ENCODE results near the gene PGD. TPM values are rescaled to one million over a fixed set of nuclear protein-coding genes. Genes with fewer than 3 reads are reported as not detected.
"Not testable (repeated sequence)": the region's sequence is repeated elsewhere in the genome, so short reads cannot be mapped to it uniquely, and the experiment has no call there.

Gene PGD
- total RNA-seq, 2 experiments from 2014 or later, result 126 to 130 TPM

DNA sequence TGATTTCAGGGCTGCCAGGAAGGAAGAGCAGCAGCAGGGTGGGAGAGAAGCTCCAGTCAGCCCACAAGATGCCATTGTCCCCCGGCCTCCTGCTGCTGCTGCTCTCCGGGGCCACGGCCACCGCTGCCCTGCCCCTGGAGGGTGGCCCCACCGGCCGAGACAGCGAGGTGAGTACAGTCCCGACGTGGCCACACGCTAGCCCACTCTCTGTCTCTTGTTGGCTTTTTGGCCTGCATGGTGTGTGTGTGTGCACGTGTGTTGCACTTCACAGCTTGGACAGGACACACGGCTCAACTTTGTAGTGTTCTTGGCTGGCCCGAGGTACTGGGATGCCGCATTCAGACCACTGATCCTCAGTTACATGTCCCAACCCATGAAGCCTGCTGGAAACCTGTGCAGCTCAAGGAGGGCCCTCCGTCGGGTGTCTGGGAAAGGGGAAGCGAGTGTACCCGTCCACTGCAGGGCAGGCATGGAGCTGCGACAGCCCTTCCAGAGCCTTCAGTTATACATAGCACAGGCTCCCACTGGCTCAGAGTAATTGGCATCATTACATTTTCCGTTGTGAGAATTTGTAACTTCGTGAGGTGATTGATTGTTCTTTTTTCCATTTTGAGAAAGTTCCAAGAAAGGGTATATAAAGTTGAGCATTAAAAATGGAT is 51.4 kb downstream of the PGD start:
- Mint-ChIP-seq H3K27ac (no peak overlapping the region), H3K4me3 (no peak overlapping the region), H3K4me1 (ENCODE audit: low read depth) (no peaks in the 10 kb centered on the region), H3K9me3 (no peaks in the 10 kb centered on the region), H3K36me3 (ENCODE audit: low read depth) (peaks cover 2% of the 10 kb centered on the region), H3K27me3 (no peaks in the 10 kb centered on the region)
- ATAC-seq (no peak), DNase-seq (no peak)
- intact Hi-C loops (cut with micrococcal nuclease), result no loop called here
- ChIA-PET CTCF (interaction anchor here (1.1 kb wide), 1 partner anchor 45 kb away, joined by 6 read pairs; no protein-coding TSS in a partner anchor), POLR2A (interaction anchor here (0.7 to 1.8 kb wide), 2 partner anchors 12 to 564 kb away, joined by 3 to 7 read pairs; no protein-coding TSS in a partner anchor)
- TF ChIP-seq, protein P1, sequence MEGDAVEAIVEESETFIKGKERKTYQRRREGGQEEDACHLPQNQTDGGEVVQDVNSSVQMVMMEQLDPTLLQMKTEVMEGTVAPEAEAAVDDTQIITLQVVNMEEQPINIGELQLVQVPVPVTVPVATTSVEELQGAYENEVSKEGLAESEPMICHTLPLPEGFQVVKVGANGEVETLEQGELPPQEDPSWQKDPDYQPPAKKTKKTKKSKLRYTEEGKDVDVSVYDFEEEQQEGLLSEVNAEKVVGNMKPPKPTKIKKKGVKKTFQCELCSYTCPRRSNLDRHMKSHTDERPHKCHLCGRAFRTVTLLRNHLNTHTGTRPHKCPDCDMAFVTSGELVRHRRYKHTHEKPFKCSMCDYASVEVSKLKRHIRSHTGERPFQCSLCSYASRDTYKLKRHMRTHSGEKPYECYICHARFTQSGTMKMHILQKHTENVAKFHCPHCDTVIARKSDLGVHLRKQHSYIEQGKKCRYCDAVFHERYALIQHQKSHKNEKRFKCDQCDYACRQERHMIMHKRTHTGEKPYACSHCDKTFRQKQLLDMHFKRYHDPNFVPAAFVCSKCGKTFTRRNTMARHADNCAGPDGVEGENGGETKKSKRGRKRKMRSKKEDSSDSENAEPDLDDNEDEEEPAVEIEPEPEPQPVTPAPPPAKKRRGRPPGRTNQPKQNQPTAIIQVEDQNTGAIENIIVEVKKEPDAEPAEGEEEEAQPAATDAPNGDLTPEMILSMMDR (IDR thresholded peaks at IDR 0.05), result no peak

GRCh38 chr1:10450836-10451235 is 52.0 kb downstream of the PGD start:
- peaks cover 2% of the 10 kb centered on the region for H3K36me3 Mint-ChIP-seq (ENCODE audit: low read depth)
- no peaks in the 10 kb centered on the region for H3K9me3 Mint-ChIP-seq
- intact Hi-C loops (cut with micrococcal nuclease), result no loop called here

DNA sequence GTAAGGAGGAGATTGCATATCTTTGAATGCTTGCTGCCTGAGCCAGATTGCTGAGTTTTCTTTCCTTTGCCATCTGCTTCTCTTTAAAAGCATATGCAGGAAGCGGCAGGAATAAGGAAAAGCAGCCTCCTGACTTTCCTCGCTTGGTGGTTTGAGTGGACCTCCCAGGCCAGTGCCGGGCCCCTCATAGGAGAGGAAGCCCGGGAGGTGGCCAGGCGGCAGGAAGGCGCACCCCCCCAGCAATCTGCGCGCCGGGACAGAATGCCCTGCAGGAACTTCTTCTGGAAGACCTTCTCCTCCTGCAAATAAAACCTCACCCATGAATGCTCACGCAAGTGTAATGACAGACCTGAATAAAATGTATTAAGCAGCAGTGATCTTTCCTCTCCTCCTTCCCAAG is 52.4 kb downstream of the PGD start:
- ChIA-PET CTCF (interaction anchor here (1.5 kb wide), 1 partner anchor 43 kb away, joined by 8 read pairs; no protein-coding TSS in a partner anchor), POLR2A (interaction anchor here (0.9 kb wide), 1 partner anchor 13 kb away, joined by 3 read pairs; no protein-coding TSS in a partner anchor)
- no peak for ATAC-seq
- Mint-ChIP-seq H3K27ac (no peak overlapping the region), H3K4me1 (ENCODE audit: low read depth) (no peaks in the 10 kb centered on the region), H3K36me3 (ENCODE audit: low read depth) (peaks cover 6% of the 10 kb centered on the region), H3K9me3 (no peaks in the 10 kb centered on the region), H3K4me3 (no peak overlapping the region), H3K27me3 (no peaks in the 10 kb centered on the region)
- intact Hi-C loops (cut with micrococcal nuclease), result no loop called here
- DNase-seq, result no peak
- TF ChIP-seq, protein P1 (IDR thresholded peaks at IDR 0.05), result no peak

More at GRCh38 chr1:10450836-10451235, 52.0 kb downstream of the PGD start:
- Mint-ChIP-seq H3K27ac (no peak overlapping the region), H3K4me3 (no peak overlapping the region), H3K27me3 (no peaks in the 10 kb centered on the region), H3K4me1 (ENCODE audit: low read depth) (no peaks in the 10 kb centered on the region)
- TF ChIP-seq, protein P1 (IDR thresholded peaks at IDR 0.05), result no peak
- ChIA-PET POLR2A (interaction anchor here (1.8 kb wide), 1 partner anchor 11 kb away, joined by 7 read pairs; no protein-coding TSS in a partner anchor), CTCF (no interaction called here)
- DNase-seq (no peak), ATAC-seq (no peak)

DNA sequence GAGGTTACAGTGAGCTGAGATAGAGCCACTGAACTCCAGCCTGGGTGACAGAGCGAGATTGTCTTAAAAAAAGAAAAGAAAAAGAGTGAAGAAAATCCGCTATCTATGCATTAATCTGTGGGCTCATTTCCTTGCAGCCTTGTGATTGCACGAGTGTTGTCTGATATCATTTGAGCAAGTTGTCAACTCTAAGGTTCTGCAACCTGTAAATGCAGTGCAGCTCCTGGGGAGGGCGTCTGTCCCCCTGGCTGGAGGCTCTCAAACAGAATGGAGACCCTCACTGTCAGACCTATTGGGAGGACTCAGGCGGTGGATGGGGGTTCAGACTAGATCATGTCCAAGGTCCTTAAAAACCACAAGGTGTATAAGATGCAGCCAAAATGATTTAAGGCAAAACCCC is 57.2 kb downstream of the PGD start:
- peaks cover 2% of the 10 kb centered on the region for H3K4me1 Mint-ChIP-seq (ENCODE audit: low read depth)
- H3K27me3 Mint-ChIP-seq, result no peaks in the 10 kb centered on the region
- H3K27ac Mint-ChIP-seq, result no peak overlapping the region
- peaks cover 19% of the 10 kb centered on the region for H3K36me3 Mint-ChIP-seq (ENCODE audit: low read depth)
- intact Hi-C loops (cut with micrococcal nuclease), result no loop called here
- ChIA-PET POLR2A (interaction anchor here (0.8 to 1.1 kb wide), 3 partner anchors 9 to 14 kb away, joined by 3 read pairs; no protein-coding TSS in a partner anchor), CTCF (interaction anchor here (1.4 to 2.2 kb wide), 2 partner anchors 26 to 38 kb away, joined by 5 to 11 read pairs; partner anchors contain the start of gene CENPS)
- ATAC-seq (no peak), DNase-seq (no peak)
- no peak overlapping the region for H3K4me3 Mint-ChIP-seq
- TF ChIP-seq, protein P1 (IDR thresholded peaks at IDR 0.05), result no peak
- H3K9me3 Mint-ChIP-seq, result no peaks in the 10 kb centered on the region

DNA sequence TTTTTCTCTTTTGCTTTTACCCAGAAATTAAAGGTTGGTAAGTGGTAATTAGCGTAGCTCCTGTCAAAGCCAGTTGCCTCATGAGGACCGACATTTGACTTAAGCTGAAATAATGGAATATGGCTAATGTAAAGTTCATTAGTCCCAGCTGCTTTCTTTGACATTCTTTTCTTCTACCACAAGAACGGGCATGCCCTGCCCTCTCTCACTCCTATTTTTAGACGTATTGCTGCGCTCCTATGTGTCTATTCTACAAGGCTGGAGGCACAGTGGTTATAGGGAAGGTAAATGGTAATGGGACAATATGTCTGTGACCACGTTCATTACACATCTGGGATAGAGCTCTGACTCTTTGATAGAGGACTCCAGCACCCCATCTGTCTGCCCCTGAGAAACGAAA is 57.8 kb downstream of the PGD start:
- intact Hi-C loops (cut with micrococcal nuclease), result no loop called here
- H3K27me3 Mint-ChIP-seq, result no peaks in the 10 kb centered on the region
- peaks cover 25% of the 10 kb centered on the region for H3K36me3 Mint-ChIP-seq (ENCODE audit: low read depth)
- ChIA-PET CTCF (interaction anchor here (1.4 to 2.2 kb wide), 2 partner anchors 27 to 38 kb away, joined by 5 to 11 read pairs; partner anchors contain the start of gene CENPS), POLR2A (interaction anchor here (0.5 to 1.1 kb wide), 5 partner anchors 8 to 893 kb away, joined by 3 to 6 read pairs (median 3); no protein-coding TSS in a partner anchor)
- TF ChIP-seq, protein P1 (IDR thresholded peaks at IDR 0.05), result no peak
- H3K27ac Mint-ChIP-seq, result peak overlapping the region; percentile 30
- no peaks in the 10 kb centered on the region for H3K9me3 Mint-ChIP-seq
- peaks cover 2% of the 10 kb centered on the region for H3K4me1 Mint-ChIP-seq (ENCODE audit: low read depth)
- H3K4me3 Mint-ChIP-seq, result no peak overlapping the region
- no peak for DNase-seq
- ATAC-seq, result no peak

GRCh38 chr1:10457462-10457861 is 58.6 kb downstream of the PGD start:
- intact Hi-C loops (cut with micrococcal nuclease); DNase-seq; H3K4me1 Mint-ChIP-seq (ENCODE audit: low read depth); ATAC-seq; H3K27ac Mint-ChIP-seq; H3K4me3 Mint-ChIP-seq; H3K27me3 Mint-ChIP-seq; H3K9me3 Mint-ChIP-seq: not testable (repeated sequence)
- peaks cover 29% of the 10 kb centered on the region for H3K36me3 Mint-ChIP-seq (ENCODE audit: low read depth)
- POLR2A ChIA-PET, result interaction anchor here (0.6 to 0.8 kb wide), 2 partner anchors 181 to 247 kb away, joined by 3 read pairs; partner anchors contain the start of gene KIF1B
- CTCF ChIA-PET, result interaction anchor here (1.4 to 2.2 kb wide), 2 partner anchors 37 kb away, joined by 8 to 11 read pairs; no protein-coding TSS in a partner anchor
